Measurements from ENCODE around the gene SLC38A11. TPM values are rescaled to one million over a fixed set of nuclear protein-coding genes. Genes with fewer than 3 reads are reported as not detected.

The SLC38A11 gene
- total and polyA plus RNA-seq, 2 of the 8 experiments (the other 6 are each of a cell fraction or from before 2014, with no cell fraction given), result not detected

DNA sequence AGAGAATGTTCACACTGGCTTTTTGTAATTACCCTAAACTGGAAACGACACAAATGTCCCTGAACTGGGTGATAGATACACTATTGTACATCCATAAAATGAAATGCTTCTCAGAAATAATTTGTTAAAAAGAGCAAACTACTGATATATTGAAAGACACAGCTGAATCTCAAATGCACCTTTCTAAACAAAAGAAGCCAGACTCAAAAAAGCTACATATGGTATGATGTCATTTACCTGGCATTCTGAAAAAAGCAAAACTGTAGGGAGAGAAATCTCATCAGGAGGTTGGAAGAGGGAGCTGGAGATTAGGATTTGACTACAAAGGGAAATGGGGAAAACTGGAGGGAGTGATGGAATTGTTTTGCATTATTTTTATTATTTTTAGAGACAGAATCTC, 12.0 kb downstream of the SLC38A11 start (continued):
- TF ChIP-seq BCL11A (IDR thresholded peaks at IDR 0.05; ENCODE audit: low read depth in 2 of 2, low read length in 2 of 2), result no peak
- no peak for TF ChIP-seq SIX5 (IDR thresholded peaks at IDR 0.05; ENCODE audit: low read depth, low read length)
- no peak for TF ChIP-seq TAF1 (IDR thresholded peaks at IDR 0.05; ENCODE audit: low read depth, low read length)

Data from H1 (cell line).